Measurements from ENCODE around the gene EBF3.

DNA sequence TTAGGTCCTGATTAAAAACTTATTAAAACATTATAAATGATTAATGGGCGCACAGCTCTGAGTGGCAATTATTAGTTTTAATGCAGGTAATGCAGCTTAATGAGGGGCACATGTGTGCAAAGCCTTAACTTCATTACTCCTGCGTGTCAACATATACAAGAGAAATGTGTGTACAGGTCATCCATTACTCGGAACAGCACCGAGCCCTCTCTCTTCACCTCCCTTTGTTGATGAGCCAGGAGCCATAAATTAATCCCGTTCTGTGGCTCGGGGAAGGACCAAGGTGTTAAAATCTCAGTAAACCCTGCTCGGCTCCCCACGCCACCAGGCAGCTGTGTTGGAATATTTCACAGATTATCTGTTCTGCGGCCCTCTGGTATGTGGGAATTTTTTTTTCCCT lies 77.8 kb downstream of the EBF3 start:
- TF ChIP-seq, protein P1, sequence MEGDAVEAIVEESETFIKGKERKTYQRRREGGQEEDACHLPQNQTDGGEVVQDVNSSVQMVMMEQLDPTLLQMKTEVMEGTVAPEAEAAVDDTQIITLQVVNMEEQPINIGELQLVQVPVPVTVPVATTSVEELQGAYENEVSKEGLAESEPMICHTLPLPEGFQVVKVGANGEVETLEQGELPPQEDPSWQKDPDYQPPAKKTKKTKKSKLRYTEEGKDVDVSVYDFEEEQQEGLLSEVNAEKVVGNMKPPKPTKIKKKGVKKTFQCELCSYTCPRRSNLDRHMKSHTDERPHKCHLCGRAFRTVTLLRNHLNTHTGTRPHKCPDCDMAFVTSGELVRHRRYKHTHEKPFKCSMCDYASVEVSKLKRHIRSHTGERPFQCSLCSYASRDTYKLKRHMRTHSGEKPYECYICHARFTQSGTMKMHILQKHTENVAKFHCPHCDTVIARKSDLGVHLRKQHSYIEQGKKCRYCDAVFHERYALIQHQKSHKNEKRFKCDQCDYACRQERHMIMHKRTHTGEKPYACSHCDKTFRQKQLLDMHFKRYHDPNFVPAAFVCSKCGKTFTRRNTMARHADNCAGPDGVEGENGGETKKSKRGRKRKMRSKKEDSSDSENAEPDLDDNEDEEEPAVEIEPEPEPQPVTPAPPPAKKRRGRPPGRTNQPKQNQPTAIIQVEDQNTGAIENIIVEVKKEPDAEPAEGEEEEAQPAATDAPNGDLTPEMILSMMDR (conservative IDR thresholded peaks at IDR 0.05; ENCODE audit: low read depth, low read length), result no peak
- TF ChIP-seq EZH2phosphoT487 (IDR thresholded peaks at IDR 0.05; ENCODE audit: borderline replicate concordance, low read length), result no peak
